Measurements from ENCODE around the gene MYPOP.

GRCh38 chr19:45885556-45886426, 16.6 kb downstream of the MYPOP start, which contains the start of gene IRF2BP1:
- TF ChIP-seq CTCF (IDR thresholded peaks at IDR 0.05; ENCODE audit: low read length) (no peak), EZH2phosphoT487 (IDR thresholded peaks at IDR 0.05; ENCODE audit: low read length) (no peak), EZH2 (optimal IDR thresholded peaks at IDR 0.05; ENCODE audit: low read depth, low read length) (no peak)
